HG03108 (cell line): Measurements from ENCODE around the gene HSDL1.
"Not testable (repeated sequence)": the region's sequence is repeated elsewhere in the genome, so short reads cannot be mapped to it uniquely, and the experiment has no call there.

ENCODE experiments used
- ATAC-seq: cut with Tn5 transposase; IDR thresholded peaks from one replicate; pipeline ENCODE4 v1.9.1; 2021; ENCODE audit warnings: moderate library complexity; ENCODE audit not compliant: unreplicated experiment

The HSDL1 gene

DNA sequence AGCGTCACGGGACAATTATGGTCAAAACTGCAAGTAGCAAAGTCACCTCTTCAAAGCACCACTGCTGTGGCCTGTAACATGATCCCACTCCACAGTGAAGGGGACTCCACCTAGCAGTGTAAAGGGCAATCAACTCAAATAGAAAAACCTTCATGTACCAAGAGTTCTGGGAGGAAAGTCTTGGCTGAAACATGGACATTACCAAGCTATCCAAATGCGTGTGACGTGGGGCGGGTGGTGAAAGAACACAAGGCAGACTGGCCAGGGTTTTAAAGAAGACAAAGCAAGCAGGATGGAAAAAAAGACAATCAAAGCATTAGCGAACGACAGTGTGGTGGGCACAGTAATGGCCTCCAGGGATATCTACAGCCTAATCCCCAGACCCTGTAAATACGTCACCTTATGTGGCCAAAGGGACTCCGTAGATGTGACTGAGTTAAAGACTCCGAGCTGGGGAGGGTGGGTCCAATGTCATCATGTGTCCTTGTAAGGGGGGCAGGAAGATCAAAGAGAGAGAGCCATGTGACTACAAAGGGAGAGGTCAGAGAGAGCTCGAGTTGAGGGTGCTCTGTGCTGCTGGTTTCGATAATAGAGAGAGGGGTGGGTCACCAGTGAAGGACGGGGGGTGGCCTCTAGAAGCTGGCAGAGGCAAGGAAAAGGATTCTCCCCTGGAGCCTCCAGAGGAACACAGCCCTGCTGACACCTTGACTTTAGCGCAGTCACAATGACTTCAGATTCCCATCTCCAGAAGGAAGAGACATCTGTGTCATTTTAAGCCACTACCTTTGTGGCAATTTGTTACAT, 6.0 kb downstream of the HSDL1 start:
- ATAC-seq: no peak

DNA sequence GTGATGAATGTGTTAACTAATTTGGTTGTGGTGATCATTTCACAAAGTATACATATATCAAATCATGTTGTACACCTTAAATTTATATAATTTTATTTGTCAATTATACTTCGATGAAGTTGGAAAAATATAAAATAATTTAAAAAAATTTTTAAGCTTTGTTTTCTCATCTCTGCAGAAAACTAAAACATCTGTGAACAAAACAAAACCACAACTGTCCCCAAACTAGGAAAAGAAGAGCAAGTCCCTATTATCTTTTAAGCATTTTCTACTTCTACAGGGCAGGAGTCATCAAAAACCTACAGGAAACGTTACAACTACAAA, 6.5 kb downstream of the HSDL1 start:
- ATAC-seq: no peak

DNA sequence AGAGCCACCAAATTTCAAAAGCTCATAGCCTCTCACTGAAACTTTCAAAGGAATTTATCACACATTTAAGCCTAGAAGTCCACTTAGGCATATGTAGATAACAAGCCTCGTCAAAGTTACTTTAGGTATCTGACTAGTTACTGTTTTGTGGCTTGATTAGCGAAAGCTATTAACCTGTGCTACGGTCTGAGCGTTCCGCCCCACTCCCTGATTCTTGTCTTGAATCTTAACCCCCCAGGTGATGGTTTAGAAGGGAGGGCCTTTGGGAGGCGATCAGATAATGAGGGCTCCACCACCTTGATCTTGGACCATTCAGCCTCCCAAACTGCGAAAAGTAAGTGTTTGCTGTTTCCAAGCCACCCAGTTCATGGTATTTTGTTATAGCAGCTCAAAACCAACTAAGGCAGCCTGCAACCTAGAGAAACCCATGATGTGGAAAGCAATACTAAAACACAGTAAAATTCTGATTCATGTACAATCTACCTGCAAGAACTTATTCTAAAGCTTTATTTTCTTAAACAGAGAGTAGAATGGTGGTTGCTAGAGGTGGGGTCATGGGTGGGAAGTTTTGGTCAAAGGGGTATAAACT, 7.1 kb downstream of the HSDL1 start:
- ATAC-seq: no peak

DNA sequence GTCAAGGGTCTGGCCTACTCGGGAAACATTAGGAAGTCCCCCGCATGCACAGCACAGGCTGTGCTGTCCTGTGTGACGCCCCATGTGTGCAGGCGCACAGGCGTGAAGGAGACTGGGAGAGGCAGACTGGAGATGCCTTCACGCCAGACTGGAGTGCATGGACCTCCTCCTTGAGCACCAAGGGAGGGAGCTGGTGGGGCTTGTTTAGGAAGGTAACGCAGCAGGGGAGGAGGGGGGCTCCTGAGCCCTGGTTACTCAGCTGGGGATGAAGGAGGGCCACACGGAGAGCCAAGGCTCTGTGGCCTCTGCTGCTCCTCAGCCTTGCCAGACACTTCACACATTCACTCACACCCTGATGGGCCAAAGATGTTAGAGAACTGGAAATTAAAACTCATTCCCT, 7.7 kb downstream of the HSDL1 start:
- no peak for ATAC-seq

DNA sequence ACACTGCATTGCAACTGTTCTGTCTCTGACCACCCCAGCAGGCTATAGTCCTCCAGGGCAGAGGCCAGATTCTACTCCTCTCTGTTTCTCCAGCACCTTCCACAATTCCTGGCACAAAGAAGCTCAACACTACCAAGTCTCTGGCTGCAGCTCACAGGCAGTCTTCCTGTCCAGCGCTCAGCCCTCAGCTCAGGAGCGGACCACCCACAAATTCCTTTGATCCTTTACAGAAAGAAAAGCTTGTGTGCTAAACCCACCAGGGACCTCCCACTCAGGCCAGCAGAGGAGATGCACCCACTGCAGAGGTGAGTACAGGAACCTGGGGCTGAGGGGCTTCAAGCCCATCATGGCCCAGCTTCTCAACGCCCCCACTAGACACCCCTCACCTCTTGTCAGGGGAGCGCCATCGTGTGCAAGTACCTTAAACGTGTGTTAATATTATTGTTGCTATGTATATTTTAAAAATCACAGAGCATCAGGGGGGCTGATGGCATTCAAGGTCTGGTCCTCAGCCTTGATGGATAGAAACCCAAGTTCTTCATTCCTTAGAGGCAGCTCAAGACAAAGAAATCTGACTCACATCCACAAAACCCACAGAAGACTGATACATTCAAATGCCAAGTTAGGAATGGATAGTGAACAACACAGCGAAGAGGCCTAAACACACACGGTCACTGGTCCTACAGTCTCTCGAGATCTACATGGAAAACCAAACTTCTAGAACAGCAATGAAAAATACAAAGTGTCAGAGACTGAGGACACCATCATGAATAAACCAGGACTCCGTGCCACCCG, 8.4 kb downstream of the HSDL1 start:
- ATAC-seq: no peak

DNA sequence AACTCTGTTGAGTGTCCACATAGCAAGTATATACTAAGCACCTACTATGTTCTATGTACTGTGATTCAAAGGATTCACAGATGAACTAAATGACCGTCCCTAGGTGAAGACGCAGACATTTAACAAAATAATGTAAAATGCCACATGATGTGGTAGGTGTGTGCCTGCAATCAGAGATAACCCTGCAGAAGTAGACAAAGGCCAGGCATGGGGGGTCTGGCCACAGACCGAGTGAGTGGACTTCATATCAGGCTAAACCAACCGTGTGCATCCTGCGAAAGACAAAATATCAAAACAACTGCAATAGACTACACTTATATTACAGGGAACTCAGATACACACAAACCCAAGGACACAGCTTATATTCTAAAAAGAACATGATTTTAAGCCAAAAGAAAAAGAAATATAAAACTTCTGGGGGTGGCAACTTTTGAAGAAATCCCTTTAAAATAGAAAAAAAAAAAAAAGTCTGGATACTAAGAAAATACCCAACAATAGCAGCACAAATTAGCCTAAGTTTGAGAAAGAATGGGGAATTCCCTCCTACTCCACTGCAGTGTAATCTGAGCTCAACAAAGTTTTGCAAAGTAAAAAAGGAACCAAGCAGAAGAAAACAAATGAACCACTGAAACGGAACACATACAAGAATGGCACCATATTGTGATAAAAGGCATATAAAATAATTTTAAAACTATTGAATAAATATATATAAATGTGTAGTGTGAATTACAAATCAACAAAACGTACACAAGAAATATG, 12.3 kb downstream of the HSDL1 start:
- no peak for ATAC-seq

DNA sequence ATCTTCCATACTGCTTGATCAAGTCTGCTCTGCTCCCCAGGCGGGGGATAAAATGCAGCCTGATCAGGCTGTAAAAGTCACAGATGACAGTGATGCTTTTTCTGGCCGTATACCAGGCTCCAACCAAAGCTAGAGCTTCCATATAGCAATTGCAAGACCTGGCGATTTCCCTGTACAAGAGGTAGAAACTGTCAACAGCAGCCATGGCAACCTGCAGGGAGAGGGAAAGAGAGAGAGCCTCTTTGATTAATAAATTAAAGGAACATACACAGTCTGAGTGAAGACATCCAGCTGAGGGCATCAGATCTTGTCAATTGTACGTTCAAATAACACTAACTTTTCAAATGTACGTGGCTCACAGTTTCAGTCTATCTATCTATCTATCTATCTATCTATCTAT, 13.9 kb downstream of the HSDL1 start:
- ATAC-seq: no peak

DNA sequence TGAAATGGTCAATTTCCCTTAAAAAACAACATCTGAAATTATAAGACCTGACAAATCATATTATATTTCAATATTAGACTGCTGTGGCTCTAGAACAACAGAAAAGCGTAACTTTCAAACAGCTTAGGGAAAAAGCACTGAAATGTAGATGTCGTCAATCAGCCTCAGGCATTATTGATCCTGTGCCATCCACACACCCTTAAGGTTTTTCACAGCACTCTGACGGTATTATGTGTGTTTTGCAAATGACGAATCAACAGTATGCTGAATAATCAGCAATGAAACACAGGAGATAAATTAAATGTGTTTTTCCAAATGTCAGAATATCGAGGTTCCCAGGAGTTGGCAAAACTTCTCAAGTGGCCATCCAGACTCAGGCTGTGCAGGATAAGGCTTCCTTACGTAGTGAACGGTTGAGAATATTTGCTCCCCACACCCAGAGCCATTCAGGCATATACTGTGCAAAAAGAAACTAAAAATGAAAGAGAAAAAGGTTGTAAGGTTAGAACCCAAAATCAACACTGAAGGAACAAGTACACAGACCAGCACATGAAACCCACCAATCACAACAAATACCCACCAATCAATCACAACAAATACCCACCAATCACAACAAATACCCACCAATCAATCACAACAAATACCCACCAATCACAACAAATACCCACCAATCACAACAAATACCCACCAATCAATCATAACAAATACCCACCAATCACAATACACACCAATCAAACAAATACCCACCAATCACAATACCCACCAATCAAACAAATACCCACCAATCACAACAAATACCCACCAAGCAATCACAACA, 20.5 kb downstream of the HSDL1 start:
- no peak for ATAC-seq

DNA sequence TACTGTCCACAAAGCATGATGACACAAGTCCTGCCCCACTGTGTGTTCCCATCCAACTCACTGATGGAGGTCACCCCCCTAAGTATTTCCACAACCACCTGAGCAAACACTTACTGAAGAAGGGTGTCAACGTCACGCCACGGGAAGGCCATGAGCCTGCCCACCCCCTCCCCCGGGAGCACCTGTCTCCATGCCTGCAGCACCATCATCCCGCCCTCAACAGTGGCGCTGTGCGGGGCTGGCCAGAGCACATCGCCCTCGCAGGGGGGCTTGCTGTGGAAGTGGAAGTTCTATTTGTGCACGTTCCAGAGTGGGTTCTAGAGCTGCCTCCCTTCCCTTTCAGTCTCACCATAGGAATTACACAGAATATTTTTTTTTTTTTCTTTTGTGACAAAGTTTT, 24.0 kb downstream of the HSDL1 start:
- no peak for ATAC-seq

DNA sequence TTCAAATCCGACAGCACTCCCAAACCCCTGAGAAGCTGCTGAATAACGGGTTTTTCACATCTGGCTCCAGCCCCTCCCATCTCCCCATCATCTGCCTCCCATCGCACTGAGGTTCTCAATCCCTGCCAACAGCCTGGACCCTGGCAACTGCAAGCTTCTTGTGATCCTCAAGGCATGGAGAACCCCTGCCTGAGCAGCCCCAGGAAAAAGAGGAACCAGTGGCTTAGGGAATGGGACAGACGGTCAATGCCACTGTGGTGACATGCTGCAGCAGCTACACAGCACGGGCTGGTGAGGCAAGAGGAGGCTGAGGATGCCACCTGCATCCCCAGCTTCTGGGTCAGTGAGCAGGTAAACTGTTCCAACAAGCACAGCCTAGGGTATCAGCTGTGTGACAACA, 25.0 kb downstream of the HSDL1 start:
- no peak for ATAC-seq

DNA sequence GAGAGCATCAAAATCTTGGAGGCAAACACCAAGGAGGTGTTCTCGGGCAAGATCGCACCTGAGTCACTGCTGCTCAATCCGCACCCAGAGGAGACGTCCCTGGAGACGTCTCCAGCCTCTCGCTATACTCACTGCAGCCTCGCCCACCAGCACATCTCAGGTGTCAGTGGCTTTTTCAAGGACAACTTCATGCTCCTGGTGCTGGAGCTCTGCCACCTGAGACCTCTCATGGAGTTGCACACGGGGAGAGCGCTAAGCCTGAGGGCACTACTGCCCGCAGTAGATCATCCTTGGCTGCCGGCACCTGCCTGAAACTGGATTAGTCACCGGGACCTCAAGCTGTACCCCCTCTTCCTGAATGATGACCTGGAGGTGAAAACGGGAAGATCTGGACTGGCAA, 25.6 kb downstream of the HSDL1 start:
- ATAC-seq: no peak

DNA sequence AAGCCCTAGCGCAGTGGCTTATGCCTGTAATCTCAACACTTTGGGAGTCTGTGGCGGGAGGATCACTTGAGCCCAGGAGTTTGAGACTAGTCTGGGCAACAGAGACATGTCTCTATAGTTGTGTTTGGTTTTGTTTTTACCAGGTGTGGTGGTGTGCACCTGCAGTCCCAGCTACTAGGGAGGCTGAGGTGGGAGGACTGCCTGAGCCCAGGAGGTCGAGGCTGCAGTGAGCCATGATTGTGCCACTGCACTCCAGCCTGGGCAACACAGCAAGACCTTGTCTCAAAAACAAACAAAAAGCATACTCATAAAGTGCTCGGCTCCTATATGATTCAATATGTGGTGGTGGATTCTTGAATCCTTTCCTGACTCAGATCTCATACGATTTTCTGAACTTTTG, 26.7 kb downstream of the HSDL1 start:
- ATAC-seq: not testable (repeated sequence)

DNA sequence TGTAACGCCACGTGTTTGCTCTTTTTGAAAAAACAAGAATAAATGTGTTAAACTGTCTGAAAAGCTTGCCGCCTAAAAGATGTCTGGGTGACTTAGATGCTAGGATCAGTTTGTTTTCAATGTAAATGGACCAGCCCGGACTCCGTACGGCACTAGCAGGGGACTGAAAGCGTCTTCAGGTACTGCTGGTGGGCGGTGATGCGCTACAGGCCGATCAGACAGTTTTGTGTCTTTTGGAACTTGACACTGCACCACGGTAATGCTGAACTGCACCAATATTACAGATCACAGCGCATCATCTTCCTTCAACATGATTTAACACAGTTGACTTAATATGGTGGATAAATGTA, 27.5 kb downstream of the HSDL1 start:
- no peak for ATAC-seq

DNA sequence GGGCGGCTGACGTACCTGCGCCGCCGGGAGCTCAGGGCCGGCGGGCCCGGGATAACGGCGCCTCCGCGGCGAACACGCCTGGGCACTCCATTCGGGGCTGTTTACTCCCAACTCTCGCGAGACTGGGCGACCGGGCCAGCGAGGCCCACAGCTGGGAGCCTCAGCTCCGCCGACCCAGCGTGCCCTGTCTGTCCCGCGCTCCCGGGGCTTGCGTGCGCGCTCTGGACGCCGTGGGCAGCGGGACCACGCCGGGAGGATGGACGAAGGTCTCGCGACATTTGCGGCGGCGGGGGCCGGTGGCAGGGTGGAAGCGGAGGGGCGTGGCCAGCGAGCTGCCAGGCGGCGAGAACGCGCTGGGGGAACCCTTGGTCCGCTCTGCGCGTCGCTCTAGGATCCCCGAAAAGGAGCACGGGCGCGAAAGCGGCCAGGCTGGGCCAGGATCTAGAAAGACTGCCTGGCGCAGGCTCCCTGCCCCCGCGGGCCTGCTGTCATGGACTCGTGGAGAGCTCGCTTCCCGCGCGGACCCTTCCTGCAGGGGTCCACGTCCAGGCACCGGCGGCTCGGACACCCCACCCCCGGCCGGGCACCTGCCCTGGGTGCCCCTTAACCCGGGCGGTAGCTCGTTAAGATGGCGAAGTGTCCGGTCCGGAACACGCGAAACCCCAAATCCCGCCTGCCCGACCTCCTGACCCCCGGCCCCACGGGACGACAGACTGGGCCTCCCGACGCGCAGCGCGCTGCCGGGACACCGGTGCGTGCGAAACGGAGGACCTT, 28.1 kb downstream of the HSDL1 start, which contains the start of gene MBTPS1:
MBTPS1 (minus strand) TSS at position 223 of the 774 bp plus-strand sequence. CDS start 15,159 bp downstream, outside the sequence.
- peak; percentile 94 for ATAC-seq

DNA sequence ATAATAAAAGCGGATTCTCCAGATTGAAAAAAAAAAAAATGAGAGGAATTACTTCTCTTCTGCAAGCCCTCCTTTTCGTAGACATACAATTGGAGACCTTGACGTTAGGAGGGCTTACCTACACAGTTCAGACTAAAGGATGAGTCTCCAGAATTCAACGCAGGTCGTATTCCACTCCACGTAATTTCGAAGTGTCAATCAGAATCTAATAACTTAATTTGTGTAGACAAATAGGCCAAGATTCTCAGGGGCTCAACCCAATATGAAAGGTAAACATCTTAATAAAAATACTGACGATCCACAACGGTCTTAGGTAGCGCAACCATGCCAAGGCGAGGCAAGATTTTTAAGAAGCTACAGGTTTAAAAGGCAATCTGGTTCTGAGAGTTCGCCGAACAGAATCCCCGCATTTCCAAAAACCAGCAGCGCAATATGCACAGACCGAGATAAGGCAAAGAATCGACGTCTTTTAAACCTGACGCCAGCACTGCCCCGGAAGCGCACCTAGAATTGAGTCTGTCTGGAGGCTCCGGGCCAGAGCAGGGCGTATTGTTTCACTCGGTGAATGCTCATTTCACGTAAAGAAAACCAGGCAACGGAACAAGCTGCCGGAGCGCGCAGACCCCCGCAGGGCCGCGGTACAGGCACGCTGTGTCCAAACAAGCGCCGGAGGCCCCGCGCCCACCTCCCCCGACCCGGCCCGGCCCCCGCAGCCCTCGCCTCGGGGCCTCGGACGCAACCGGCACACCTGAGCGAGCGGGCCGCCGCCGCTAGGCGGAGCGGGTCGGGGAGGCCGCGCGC, 28.9 kb downstream of the HSDL1 start:
- ATAC-seq: peak; percentile 21

DNA sequence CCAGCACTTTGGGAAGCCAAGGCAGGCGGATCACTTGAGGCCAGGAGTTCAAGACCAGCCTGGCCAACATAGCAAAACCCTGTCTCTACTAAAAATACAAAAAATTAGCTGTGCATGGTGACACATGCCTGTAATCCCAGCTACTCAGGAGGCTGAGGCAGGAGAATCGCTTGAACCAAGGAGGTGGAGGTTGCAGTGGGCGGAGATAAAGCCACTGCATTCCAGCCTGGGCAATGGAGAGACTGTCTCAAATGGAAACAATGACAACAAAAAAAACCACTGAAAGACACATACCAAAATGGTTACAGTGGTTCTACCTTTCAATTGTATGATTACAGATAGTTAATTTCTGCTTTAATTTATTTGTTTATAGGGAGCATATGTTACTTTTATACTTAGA, 33.0 kb downstream of the HSDL1 start:
- not testable (repeated sequence) for ATAC-seq

DNA sequence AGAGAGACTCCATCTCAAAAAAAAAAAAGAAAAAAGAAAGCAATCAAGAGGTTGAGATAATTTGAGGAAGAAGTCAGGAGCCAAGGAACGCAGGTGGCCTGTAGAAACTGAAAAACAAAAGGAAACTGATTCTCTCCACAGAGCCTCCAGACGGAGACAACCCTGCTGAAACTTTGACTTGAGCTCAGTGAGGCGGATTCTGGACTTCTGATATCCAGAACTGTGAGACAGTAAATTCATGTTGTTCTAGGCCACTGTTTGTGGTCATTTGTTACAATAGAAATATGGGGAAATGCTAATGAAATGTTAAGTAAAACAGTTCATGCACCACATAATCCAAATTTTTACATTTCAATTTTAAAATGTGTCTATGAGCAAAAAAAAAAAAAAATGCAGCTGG, 33.5 kb downstream of the HSDL1 start:
- ATAC-seq: no peak

DNA sequence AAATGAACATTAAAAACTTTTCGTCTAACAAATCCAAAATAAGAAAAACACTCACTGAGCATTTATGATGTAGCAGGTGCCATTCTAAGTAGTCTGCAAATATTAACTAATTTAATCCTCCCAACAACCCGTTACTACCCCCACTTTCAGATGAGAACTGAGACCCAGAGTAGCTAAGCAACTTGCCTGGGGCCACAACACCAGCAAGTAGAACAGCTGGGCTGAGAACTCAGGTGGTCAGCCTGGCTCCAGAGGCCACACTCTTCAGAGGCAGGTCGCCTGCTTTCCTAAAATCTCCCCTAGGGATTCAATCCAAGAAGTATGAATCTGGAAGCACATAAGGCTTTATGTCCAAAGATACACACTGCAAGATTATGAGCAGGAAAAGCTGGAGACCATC, 34.5 kb downstream of the HSDL1 start:
- ATAC-seq: no peak
